Hematopoietic multipotent progenitor cell treated with erythropoietin and hydrocortisone succinate and interleukin-3 and kit ligand, for 15 days (in vitro differentiated cells): Measurements from ENCODE around the gene GPR153.

ENCODE experiments used
- DNase-seq: peaks from one replicate; pipeline ENCODE4 v3.0.0-alpha.2; 2015; ENCODE audit warnings: low spot score

GPR153 gene

DNA sequence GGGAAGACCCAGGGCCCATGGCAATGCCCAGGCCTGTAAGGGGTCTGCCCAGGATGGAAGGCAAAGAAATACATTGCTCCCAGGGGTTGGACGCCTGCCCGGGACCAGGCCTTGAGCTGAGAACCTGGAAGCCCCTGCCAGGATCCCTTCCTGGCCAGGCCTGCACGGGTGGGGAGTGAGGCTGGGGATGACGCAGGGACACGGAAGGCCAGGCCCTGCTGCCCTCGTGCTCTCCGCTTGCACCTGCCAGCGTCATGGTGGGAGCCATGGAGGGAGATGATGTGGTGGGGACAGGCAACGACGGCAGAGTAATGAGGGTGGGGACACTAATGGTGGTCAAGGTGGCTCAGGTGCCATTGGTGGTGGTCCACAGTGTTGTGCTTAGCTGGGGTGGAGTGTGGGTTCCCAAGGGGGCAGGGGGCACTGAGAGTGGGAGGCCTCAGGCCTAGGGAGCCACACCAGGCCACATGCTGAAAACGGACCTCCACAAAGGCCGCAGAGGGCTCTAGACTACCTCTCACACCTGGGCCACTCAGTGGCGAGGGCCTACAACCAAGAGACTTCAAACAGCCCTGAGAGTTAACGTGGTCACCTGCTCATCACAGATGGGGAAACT is 12.6 kb downstream of the GPR153 start:
- DNase-seq = no peak

DNA sequence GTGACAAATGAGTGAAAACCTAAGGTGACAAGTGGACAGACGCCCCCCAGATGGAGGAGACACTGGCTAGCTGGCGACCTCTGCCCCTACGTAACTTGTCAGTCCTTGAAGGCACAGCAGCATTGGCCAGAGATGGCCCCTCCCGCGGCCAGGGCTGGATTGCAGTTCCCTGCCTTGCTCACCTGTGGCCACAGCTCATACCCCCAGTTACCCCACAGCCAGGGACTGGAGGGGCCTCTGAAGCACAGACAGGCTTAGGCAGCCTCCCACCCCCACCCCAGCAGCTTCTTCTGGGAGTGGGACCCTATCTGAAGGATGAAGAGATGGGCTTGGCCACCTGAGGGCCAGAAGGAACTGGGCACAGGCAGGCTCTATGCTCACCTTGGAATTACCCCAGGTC is 13.2 kb downstream of the GPR153 start:
- no peak for DNase-seq

DNA sequence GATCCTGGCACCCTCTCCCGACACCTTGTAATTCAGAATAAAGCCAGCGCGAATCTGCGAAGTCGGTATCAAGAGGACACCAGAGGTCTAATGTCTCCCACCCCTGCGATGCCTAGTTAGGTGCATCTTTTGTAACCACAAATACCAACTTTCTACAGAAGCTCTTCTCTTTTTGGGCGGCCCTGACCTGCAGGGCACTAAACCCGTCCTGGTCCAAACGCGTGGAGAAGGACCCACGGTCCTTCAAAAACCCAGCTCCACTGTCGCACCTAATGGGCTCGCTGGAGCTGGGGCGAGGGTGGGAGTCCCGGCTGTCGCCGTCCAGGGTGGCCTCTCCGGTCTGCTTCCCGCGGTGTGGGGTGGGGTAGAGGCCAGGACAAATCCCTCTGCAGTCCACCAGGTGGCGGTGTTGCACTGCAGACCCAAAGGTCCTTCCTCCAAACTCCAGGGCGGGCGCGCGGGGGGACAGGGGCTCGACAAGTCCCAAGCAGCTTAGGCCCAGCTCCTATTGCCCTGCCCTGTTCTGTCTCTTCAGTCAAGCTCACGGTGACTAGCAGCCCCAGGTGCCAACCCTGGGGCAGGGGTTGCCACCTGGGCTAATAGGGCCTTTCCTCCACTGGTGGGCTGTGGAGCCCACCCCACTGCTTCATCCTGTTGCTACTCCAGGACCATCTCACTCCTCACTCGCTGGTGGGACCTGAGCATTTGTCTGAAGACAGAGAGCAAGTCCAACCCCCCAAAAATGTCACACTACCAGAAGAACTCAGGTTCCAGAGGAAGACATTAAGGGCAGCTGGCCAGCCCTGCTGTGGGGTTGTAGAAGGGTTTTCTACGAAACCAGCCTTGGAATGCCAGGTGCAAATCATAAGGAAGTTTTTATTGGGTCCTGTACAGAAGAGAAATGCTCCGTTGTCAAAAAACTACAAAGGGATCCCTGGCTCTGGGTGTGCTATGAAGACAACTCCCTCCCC is 14.1 kb downstream of the GPR153 start:
- peak; percentile 72 for DNase-seq

DNA sequence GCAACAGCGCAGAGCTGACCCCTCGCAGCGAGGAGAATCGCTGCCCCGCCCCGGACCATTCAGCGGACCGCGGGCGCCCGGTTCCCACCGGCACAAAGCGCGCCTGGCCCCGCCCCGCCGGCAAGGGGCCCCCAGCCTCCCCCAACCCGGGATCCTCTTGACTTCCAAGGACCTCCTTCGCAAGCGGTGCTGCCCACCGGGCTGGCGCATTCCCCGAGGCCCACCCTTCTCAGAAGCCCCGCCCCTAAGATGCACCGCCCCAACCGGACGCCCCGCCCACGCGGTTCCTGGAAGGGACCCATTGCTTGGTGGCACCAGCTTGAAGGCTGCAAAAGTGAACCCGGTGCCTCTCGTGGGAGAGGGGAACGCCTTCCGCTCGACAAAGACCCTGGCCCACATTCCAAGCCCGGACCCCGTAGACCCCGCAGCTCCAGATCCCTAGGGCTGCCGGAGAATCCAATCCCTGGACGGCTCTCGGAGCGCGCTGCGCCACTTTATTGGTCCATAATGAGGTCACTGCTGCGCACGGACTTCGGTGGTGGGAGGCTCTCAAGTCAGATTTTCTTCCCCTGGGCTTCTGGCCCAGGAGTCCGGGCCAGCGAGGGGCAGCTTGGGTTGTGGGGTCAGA is 14.9 kb downstream of the GPR153 start:
- peak; percentile 43 for DNase-seq

DNA sequence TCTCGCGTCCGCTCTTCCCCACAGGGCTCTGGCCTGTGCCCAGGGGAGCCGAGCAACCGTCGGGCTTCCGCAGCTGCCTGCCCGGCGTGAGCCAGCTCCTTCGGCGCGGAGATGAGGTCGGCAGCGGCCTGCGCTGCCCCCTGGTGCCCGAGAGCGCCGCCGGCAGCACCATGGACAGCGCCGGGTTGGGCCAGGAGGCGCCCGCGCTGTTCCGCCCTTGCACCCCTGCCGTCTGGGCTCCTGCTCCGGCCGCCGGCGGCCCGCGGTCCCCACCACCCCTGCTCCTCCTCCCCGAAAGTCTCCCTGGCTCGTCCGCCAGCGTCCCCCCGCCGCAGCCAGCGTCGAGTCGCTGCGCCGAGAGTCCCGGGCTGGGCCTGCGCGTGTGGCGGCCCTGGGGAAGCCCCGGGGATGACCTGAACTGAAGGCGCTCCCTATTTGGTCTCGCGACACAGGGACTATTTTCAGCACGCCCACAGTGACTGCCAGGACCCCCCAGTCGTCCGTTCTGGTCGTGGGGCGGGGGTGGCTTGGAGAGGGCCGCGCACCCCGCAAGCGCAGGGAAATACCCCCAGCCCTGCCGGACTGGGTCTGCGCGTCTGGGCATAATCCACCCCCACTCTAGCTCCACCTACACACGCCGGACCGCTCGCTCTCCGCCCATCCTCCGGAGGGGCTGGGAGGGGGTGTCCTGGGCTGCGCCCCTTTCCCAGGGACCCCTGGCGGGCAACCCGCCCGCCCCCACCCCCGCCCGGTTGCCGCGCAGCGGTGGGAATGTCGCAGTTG is 15.6 kb downstream of the GPR153 start:
- peak; percentile 75 for DNase-seq

DNA sequence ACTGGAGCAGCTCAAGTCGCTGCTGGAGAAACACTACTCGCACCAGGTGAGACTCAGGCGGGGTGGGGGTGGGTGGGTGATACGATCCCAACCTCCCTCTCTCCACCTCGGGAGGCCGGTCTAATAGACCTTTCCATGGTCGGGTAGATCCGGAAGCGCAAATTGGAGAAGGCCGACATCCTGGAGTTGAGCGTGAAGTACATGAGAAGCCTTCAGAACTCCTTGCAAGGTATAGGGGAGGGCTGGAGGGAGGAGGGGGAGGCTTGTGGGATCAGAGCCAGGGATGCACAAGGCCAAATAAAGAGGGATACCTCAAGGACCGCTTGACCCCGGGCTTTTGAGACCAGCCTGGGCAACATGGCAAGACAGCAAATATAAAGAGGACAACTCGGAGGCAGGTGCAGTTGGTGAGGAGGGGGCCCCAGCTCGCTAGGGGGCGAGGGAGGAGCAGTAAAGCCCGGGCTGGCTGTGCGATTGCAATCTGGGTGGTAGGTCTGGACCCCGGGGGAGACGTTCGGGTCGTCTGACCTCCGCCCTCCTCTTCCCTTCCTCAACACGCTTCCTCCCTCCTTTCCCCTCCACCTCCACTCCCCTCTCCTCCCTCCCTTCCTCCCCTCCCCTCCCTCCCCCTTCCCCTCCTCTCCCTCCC is 16.4 kb downstream of the GPR153 start:
- no peak for DNase-seq

DNA sequence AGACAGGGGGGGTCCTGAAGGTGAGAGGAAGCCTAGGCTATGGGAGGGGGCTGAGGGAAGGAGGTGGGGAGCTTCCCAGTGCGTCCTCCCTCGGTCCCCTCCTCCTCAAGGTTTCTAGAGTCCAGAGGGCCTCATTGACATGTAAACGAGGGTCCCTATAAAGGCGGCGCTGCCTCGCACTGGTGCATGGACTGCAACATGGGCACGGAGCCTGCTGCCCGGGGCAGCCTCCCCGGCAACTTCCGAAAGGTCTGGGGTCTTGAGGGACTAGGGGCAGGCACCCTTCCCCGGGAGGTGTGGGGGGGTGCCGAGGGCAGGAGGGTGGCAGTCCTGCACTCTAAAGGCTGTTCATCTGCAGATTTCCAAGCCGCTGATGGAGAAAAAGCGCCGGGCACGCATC is 16.9 kb downstream of the GPR153 start, which contains the start of gene HES3:
Gene HES3 (plus strand): TSS at position 187 of the 400 bp plus-strand sequence. CDS start 187 bp downstream, at position 374.
- DNase-seq = no peak

DNA sequence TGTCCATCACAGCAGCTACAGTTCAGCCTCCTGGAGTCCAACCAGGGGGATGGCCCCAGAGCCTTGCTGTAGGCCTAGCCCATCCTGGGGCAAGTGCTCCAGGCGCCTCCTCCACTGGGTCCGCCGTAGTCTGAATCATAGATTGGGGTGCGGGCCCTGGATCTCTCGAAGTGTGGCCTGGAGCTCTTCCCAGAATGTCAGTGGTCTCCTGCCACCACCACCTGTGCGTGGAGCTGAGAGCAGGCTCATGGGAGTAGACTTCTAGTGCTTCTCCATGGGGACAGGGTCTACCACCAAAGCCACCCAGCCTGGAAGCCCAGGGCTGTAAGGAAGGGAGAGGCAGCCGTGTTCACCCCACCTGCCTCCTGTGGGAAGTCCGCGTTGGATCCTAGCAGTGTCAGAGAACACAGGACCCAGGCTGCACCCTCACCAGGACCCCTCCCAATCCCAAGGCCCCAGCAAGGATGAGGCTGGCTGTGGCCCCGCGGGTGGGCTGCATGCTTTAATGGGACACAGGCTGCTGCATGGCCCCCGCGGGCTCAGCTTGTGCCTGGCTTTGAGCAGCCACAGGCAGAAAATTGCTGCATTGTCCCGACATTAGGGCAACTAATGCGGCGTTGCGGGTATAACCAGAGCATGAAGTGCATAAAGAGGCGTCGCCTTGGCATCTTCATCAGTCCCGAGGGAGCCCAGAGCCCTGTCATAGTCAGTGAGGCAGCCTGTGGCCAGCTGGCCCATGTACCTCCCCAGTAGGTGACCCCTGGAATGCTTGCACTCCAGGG is 17.7 kb downstream of the GPR153 start:
- DNase-seq = no peak

DNA sequence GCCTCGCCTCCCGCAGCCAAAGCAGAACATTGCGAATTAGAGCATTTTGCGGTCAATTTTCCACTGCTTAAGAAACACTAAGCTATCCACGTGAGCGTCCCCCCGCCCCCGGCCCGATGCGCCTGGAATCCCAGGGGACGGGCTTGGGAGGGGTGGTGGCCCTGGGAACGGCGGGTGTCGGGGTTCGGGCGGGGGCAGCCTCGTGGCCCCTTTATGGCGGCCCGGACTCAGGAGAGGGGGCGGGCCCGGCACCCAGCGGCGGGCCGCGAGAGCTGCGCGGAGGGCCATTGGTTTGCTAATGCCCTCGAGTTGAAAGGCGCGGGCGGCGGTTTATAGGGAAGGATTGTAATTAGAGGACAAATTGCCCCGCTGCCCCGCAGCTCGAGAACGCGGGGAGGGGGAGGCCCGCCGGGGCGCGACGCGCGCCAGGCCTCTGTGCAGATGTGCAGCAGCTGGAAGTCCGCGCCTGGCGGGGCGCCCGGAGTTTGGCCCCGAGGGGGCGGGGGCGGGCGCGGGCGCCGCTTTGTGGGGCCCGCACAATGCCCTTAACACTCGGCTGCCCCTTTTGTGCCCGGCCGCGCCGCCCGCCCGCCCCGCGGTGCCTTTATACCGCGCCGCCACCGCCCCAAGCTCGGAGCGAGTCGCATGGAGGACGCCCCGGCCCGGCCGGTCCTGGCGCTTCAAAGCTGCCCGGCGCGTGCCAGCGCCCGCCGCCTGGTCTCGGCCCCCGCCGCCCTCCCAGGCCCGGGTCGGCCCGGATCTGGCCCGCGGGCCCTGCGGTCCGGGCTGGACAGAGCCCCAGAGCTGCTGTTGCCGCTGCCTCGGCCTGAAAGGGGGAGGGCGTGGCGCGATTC is 18.8 kb downstream of the GPR153 start:
- no peak for DNase-seq

DNA sequence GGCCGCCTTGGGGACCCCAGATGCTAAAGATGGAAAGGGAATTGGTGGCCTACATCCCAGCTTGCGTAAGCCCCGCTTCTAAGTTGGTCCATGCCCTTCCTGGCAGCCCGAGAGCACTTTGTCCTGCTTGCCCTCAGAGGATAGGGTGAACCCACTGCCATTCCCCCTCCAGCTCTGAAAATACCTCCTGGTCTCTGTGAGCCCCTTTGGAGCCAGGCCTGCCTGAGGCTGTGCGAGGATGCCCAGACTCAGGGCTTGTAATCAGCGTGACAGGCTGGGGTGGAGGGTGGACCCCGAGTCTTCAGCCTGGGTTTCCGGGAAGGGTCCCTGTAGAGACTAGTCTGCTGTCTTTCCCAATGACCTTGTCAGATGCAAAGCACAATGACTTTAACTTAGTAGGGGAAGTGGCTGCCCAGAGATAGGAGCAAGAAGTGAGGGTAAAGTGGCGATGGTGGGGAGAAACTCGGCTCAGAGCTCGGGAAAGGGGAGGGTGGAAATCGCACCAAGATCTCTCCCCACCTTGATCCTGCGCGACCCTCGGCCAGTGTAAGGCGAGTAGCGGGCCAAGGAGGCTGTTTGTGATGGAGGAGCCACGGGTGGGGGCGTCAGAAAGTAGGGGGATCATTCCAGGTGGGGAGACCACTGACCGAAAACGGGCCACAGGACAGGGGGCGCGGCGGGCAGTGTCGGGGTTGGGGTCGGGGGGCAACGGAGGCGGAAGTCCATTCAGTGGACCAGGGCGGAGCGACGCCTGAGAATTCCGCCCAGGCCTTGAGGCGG is 19.6 kb downstream of the GPR153 start:
- no peak for DNase-seq

DNA sequence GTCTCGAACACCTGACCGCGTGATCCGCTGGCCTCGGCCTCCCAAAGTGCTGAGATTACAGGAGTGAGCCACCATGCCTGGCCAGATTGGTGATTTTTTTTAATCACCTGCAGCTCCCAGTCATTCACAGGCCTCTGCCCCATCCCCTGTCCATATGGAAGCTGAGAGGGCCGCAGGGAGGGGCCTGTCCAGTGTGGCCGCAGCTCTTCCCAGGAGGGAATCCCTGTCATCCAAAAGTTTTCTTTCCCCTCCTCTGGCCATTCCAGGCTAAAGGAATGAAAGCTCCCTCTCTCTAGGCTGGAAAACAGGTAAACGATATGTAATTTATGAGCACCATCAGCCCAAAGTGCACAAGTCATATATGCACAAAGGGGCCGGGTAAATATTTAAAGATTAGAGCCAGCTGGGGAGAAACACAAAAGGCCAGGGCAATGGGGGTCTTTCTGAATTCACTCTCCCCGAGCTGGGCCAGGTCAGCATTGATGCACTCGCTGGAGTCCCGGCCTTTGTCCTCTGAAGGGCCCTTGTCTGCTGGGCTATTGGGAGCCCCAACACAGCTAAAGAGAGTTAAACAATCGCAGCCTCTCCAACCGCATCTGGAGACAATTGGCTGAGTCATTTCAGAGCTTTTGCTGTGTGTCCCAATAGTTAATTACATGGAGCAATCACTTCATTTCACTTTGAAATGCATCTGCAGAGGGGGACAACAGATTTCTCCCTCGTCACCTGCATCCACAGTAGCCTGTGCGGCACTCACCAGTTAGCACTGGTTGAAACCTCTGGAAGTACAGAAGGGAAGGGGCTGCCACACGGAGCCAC is 20.7 kb downstream of the GPR153 start:
- DNase-seq = no peak

DNA sequence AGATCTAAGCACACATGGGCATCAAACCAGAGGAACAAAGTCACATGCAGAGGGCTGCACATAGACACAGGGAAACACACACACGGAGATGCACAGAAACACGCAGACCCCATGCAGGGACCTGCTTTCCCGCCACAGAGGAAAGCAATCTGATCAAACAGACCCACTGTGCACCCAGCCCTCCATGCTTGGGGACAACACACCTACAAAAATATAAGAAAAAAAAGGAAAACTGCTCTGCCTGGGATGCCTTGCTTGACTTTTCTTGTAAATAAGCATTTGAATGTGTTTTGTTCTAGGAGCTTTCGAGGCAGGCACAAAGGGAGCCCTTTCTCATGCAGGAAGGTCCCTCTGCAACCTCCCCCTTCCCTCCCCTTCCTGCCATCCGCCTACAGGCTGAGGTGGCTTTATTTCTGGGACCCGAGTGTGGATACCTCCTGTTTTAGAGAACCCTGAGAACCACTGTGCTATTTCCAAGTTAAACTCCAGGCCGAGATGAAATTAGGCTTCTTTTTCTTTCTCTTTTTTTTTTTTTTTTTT is 21.6 kb downstream of the GPR153 start:
- DNase-seq = no peak

DNA sequence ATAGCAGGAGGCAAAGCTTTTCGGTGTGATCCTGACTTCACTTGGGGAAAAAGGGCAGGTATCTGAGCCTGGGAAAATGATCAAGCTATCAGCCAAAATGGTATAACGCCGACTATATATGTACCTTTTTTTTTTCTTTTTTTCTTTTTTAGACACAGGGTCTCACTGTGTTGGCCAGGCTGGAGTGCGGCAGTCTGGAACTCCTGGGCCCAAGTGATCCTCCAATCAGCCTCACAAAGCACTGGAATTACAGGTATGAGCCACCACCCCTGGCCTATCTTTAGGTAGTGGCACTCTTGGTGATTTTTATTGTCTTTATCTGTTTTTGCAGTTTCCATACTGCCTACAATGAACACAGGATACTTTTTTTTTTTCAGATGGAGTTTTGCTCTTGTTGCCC is 23.8 kb downstream of the GPR153 start:
- DNase-seq = no peak

DNA sequence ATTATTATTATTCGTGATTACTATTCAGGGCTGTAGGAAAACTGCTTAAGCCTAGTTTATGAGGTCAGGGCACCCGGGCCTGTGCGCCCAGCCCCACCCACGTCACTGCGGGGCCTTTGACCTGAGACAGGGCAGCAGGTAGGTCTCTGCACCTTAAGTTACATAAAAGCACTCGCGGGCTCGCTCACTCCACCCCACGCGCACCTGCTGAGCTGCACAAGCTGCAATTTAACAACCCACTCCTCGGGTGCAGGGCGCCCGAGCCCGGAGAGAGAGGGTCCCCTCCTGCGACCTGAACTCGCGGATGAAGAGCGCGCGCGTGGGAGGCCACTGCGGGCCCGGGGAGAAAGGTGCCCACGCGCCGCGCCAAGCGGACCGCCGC is 25.6 kb downstream of the GPR153 start:
- DNase-seq = peak; percentile 28

DNA sequence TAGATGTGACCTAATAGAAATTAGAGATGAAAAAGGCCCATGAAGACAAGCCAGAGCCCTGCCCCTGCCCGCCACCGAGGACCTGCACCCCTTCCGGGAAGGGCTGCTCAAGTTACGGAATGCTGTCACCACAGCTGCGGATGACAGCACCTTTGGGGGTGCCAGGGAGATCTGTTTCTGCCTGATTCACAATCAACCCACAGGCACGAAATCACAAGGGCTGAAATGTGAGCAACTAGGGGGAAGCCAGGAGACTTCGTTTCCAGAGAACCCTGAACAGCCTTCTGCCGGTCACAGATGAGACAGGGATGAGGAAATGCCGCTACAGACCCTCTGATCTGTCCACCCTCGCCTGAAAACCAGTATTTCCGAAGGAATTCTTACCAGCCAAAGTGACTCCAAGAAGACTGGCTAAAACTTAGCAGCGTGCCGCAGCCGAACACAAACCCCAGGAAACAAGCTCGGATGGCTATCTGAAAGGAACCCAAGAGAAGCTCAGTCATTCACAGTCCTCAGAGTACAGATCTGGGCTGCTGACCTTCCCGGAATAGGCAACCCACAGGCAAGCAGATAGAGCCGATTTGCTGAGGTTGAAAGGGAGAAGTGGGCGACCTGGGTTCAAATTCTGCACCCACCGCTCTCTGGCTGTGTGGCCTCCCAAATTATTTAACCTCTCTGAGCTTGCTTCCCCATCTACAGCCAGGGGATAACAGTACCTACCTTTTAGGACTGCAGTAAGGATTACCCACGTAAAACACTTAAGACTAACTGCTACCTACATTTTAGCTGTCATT is 26.2 kb downstream of the GPR153 start:
- DNase-seq = no peak

DNA sequence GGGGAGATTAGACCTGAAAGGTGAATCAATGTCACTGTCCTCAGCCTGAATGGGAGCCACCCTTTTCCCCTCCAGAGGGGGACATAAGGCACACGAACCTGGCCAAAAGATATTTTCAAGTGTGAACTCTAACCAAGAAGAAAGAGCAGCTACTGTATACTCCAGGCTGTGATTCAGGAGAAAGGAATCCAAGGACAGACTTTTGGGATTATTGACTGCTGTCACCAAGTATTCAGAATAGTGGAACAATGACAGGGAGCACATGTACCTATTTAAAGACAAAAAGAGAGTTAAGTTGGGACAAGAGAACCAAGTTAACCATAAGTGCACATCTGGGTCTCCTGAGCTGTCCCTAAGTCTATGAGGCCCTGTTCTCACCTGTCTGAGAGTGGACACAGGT is 27.5 kb downstream of the GPR153 start:
- DNase-seq = no peak

DNA sequence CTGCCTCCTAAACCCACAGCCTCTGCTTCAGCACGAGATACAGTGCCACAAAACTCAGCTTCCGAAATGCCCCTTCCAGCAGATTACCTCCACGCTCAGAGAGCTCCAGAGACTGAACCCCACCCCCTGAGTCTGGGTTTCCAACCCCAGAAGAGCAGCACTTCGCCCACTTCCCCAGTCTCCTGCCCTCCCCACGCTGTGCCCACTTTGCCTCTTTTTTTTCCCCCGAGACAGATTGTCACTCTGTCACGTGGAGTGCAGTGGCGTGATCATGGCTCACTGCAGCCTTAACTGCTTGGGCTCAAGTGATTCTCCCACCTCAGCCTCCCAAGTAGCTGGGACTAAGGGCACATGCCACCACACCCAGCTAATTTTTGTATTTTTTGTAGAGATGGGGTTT is 35.2 kb downstream of the GPR153 start:
- no peak for DNase-seq
